Activated gamma-delta T cell treated with Interleukin-2 at 50 U/mL for 16 hours (primary cell): ENCODE data around the gene GLB1L3.

ENCODE experiments used
- DNase-seq: peaks from one replicate; pipeline ENCODE4 v3.0.0-alpha.2; 2020

The GLB1L3 gene, protein sequence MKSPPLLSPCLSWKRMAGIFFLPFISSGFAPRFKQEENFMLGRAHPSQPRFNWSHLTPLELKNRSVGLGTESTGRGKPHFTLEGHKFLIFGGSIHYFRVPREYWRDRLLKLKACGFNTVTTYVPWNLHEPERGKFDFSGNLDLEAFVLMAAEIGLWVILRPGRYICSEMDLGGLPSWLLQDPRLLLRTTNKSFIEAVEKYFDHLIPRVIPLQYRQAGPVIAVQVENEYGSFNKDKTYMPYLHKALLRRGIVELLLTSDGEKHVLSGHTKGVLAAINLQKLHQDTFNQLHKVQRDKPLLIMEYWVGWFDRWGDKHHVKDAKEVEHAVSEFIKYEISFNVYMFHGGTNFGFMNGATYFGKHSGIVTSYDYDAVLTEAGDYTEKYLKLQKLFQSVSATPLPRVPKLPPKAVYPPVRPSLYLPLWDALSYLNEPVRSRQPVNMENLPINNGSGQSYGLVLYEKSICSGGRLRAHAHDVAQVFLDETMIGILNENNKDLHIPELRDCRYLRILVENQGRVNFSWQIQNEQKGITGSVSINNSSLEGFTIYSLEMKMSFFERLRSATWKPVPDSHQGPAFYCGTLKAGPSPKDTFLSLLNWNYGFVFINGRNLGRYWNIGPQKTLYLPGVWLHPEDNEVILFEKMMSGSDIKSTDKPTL

DNA sequence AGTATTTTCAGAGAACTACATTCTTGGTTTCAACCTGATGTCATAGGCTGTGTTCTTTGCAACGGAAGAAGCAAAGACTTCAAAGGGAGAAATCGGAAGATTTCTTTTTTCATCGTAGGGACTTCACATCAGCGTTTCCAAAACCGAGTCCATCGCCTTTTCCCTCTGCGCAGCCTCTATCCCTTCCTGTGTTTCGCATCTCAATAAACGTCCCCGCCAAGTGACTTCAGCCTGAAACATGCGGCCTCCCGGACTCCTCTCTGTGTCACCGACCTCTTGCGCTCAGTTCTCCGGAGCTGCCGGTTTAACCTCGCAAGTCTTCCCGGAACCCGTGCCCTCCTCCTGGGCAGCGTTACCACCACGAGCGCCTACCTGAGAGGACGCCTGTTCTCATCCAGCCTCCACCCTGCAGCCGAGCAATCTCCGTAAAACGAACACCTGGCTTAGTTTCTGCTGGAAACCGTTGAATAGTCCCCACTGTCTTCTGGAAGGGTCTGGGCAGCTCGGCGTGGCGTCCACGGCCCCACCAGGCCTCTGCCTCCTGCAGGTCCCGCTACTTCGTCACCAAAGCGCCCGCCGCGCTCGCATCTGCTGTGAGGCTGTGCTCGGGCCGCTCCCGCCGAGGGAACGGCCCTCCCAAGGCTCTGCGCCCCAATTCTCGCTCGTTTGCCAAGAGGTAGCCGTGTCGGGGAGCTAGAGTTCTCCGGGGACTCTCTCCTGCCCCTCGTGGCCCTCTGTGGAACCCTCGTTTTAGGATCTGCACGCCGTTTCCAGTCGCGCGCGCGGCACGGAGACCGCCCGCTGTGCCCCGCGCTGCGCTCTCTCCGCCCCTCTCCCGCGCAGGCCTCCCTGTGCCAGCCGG is at the start of gene GLB1L3:
GLB1L3 (plus strand) TSS at position 846 of the 862 bp plus-strand sequence. CDS start 362 bp downstream, outside the sequence.
- peak; percentile 72 for DNase-seq

DNA sequence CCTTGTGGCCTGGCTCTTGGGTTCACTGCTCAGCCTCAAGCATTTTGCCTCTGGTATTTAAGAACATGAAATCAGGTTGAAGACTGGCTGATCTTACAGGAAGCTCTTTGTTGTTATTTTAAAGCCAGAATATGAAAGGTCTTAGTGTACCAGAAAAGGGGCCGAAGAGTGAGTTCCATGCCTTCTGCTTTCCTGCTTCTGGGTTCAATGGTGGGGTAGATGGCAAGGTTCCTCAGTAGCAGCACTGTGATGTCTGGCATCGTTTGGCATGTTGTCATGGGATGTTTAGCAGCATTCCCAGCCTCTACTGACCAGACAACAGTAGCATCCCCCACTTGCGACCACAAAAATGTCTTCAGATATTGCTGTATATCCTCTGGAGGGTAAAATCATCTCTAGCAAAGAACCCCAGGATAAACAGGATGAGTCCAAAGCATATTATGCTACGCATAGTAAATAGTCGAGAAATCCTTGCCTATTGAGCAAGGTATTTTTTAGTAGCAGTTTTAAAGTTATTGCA is 49.3 kb upstream of the GLB1L3 start:
- DNase-seq, result no peak

DNA sequence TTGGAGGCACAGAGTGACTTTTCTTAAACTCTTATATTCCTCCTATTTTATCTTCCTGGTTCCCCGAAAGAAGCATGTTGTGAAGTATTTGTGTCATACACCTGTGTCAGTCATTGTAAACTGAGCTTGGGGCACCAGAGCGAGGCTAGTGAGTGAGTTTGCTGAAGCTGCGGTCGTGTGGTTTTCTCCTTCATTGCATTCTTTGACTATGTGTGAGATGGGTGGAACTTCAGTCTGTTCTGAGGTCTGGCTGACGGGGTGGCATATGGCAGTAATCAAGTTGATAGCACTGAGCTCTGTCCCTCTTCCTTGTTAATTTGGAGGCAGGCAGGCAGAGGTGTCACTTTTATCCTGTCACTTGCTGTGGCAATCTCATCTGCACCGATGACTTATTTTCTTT is 47.6 kb upstream of the GLB1L3 start:
- DNase-seq, result peak; percentile 46

DNA sequence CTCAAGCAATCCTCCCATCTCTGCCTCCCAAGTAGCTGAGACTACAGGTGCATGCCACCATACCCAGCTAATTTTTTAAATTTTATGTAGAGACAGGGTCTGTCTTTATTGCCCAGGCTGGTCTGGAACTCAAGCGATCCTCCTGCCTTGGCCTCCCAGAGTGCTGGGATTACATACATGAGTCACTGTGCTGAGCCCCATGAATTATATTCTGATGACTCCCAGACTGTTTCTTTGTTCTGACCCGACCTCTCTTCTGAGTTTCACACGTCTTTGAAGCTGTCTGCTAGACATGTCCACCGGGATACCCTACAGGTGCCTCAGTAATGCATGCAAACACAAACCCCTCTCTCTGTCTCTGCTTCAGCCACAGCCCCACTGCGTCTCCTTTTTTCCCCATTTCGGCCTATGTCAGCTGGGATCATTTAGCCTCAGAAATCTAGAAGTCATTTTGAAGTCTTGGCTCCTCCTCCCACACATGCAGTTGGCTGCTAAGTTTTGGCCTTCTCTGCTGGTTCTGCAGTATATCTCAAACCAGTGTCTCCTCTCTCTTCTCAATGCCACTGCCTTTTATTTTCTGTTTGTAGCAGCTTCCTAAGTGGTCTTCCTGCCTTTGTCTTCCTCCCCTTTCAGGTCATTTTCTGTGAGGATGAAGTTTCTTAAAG is 46.9 kb upstream of the GLB1L3 start:
- DNase-seq, result no peak

DNA sequence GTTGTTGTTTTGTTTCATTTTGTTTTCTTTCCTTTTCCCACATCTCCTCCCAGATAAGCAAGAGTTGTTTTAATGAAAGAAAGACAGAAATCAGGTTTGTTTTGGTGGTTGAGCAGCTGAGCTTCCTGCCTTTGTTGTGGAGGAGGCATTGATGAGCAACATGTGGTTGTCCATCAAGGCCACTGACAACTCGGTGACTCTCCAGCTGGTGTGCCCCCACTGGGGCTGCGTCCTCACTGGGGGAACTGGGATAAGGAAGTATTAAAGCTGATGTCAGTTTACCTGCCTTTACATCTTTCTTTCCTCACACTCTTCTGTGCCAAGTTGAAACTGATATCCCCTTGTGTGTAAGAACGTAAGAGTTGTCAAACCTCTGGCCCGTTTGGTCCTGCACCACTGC is 45.8 kb upstream of the GLB1L3 start:
- no peak for DNase-seq

GRCh38 chr11:134231958-134232659 is 44.1 kb upstream of the GLB1L3 start:
- no peak for DNase-seq

DNA sequence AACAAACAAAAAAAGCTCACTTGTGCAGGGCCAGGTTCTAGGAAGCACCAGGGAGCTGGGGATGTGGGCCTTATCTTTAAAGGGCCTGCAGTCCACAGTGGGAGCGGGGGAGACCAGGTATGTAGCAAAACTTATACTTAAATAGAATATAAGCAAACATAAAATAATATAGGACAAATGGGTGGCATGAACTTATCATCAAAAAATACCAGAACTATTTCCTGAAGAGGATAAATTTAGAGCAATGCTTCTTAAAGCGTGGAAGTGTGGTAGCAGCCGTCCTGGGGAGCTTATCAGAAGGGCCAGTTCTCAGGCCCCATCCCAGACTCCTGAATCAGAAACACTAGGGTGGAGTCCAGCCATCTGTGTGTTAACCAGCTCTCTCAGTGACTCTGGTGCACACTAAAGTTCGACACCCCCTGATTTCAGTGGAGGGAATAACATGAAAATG is 42.4 kb upstream of the GLB1L3 start:
- no peak for DNase-seq

DNA sequence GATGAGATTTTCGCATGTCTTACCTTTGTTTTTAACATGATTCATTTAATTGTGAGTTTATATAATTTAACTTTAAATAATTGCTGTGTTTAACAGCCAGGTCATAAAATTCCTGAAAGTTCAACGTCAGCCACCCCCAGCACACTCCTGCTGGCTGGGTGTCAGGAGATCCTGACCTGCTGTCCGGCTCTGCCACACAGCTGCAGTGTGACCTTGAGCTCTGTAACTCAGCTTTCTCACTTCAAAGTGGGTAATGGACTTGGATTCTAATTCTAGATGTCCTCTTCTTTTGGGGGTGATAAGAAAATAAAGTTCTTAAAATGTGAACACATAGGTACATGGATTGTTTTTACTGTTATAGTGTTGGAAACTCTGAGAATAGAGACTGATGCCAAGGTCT is 40.8 kb upstream of the GLB1L3 start:
- DNase-seq, result no peak

DNA sequence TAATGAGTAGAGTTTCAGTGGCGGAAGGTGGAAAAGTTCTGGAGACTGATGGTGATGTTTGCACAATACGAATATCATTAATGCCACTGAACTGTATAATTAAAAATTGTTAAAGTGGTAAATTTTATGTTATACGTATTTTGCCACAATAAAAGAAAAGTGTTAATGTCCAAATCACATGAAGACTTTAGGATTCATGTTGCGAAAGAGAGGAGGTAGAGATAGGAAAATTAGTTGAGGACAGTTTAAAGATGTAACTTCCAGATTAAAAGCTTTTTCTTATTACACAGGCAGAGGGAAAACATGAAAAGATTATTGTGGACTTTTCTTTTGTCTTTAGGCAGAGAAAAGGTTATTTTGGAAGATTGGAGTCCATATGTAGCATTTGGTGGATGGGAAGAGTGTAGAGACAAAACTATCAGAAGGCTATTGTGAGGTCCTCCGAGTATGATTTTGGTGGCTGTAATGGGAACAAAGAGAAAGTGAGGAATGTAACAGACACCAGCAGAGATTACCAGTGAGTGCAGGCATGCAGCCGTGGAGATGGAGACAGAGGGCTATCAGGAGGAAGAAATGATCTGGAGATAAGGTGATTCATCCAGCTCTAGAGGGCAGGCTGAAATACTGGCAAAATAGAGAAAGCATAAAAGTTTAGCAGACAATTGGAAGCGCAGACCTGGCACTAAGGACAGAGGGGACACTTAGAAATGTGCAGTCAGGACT is 39.2 kb upstream of the GLB1L3 start:
- DNase-seq, result no peak

GRCh38 chr11:134237557-134237922 is 38.6 kb upstream of the GLB1L3 start:
- no peak for DNase-seq

DNA sequence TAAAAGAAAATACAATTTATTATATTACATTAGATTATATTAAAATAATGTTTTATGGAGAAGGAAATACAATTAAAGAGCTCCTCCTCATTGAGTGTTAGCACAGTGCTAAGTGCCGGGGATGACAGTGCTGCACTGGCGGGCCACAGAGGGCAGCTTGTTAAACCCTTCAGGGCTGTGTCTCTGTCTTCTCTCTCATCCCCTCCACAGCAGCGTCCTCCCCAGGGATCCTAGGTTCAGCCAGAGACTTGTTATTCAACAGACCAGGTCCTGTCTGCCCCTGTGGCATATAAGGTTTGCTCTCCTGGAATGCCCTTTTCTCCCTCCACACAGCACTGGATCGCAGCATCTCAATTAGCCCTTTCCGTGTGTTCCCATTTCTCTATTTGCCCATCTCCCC is 37.2 kb upstream of the GLB1L3 start:
- DNase-seq, result no peak

GRCh38 chr11:134240592-134240991 is 35.6 kb upstream of the GLB1L3 start:
- no peak for DNase-seq

DNA sequence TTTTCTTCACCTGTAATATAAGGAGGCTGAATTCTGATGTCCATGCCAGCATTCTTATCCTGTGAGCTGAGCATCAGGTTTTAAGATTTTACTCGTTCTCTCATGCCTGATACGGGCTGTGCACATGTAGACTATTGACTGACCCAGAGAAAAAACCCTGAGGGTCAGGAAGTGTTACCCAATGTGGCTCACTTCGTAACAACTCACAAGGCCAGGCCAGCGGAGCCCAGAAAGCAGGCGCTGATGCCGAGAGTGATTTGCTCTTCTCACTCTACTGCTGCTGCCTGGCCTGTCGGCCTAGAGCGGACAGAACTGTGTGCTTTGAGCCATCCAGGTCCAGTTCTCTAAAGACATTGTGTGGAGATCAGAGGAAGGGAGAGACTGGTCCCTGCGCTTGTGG is 33.8 kb upstream of the GLB1L3 start:
- DNase-seq, result no peak

DNA sequence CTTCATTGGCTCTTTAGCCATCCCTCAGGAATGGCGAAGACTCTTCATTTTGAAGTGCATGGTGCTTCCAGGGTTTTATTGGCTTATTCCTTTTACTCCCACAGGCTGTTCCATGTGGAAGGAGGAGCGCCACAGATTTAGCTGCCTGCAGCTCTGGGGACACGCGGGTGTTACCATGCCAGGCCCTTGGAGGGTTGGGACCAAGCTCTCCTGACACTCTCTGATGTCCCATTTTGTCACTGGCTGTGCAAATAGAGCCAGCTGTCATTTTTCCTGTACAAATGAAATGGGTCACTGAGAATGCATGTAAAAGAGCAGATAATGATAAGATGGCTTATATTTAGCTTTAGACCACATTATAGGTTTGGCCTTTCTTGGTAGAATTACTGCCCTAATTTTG is 32.3 kb upstream of the GLB1L3 start:
- no peak for DNase-seq

DNA sequence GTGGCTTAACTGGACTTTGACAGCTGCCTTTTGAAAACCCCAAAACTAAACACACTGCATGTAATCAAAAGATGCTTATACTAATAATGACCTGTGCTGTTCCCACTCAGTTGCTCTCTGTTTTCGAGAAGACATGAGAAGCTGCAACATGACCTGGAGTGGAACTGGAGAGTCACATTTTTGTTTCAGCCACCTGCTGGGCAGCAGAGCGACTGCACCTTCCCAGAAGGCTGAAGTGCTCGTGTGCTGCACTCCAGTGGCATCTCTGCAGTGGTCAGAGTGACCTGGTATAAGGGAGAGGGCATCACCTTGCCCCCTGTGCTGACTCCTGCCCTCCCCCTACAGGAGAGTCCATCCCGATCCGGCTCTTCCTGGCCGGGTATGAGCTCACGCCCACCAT is 31.6 kb upstream of the GLB1L3 start:
- DNase-seq, result peak; percentile 10

DNA sequence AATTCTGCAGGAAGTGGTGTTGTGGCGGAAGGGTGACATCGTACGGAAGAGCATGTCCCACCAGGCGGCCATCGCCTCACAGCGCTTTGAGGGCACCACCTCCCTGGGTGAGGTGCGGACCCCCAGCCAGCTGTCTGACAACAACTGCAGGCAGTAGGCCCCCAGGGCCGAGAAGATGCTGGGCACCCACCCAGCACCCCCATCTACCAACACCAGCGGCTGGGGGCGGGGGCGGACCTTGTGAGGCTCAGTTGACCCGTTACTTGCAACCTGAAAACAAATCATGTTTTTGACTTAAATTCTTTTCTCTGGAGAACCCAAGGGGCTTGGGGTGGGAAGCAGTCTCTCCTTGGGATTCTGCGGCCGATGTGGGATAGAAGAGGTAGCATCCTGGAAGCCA is 30.7 kb upstream of the GLB1L3 start:
- no peak for DNase-seq

DNA sequence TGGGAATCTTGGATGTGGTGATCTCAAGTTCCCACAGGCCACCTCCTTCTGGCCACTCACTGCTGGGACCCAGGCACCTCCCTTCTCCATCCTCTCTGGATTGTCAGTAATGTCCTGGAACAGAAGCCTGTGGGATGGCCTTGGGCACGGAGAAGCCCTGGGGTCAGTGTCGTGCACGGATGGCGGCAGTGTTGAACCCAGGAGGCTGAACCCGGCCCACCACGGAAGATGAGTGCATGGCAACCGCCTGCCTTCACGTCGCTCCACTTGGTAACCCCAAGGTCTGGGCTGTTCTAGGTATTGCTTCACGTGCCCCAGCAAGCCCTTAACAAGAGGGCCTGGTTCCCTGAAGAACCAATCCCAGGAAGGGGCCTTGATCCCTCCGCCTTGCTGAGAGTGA is 30.1 kb upstream of the GLB1L3 start:
- DNase-seq, result no peak

DNA sequence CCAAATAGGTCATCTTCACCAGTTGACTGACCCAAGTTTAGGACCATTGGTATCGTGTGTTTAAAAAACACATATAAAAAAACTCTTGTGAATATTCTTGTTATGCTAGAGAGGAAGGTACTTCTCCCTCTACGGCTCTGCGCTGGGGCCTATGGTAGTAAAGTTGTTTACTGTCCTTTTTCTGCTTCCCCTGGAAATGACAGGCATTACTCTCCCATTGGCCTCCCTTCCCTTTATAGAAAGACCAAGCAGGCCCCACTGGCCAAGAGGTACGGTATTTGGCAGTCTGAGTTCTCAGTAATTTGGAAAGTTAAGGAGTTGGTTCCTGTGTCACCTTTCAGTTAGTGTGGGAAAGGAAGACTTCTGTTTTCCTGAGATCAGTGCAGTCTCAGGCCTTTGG is 29.5 kb upstream of the GLB1L3 start:
- no peak for DNase-seq

- no peak for DNase-seq
Measured at GRCh38 chr11:134248910-134249480, 27.2 kb upstream of the GLB1L3 start.

GRCh38 chr11:134250246-134250645 is 25.9 kb upstream of the GLB1L3 start:
- no peak for DNase-seq

- DNase-seq, result no peak
Measured at GRCh38 chr11:134250675-134251074, 25.5 kb upstream of the GLB1L3 start.
